Nephron (organoid): ENCODE measurements around the gene SHROOM1.

Experiments used
- H3K27ac Mint-ChIP-seq, 3 experiments: 2 replicates each; pipeline ENCODE4 v1.8.0; 2020; ENCODE audit warnings: mixed read lengths in 3 of 3, mild to moderate bottlenecking in 2 of 3, moderate library complexity in 1 of 3
- H3K27me3 Mint-ChIP-seq: 2 replicates; pipeline ENCODE4 v1.8.0; 2021; ENCODE audit warnings: low read depth, mild to moderate bottlenecking, moderate library complexity, mixed read lengths
- H3K36me3 Mint-ChIP-seq: 2 replicates; pipeline ENCODE4 v1.8.0; 2020; ENCODE audit warnings: low read depth, mixed read lengths
- H3K4me1 Mint-ChIP-seq: 2 replicates; pipeline ENCODE4 v1.8.0; 2020; ENCODE audit warnings: mixed read lengths
- H3K4me3 Mint-ChIP-seq, 3 experiments: 2 replicates each; pipeline ENCODE4 v1.8.0; 2020; ENCODE audit warnings: mild to moderate bottlenecking in 3 of 3, mixed read lengths in 3 of 3, moderate library complexity in 2 of 3
- H3K9me3 Mint-ChIP-seq: 2 replicates; pipeline ENCODE4 v1.8.0; 2020; ENCODE audit warnings: mixed read lengths
- CTCF ChIP-seq, 3 experiments: fragments of 200-600 bp; sonication (generic); IDR thresholded peaks; one replicate each; pipeline ENCODE4 v1.5.0; 2021; ENCODE audit warnings: antibody characterized with exemption in 3 of 3; ENCODE audit not compliant: unreplicated experiment in 3 of 3

Gene SHROOM1

GRCh38 chr5:132830436-132831094 is at the start of gene SHROOM1:
TSS of gene SHROOM1 (minus strand) at chr5:132830647. CDS start at chr5:132826140, 4,507 bp downstream.
- Mint-ChIP-seq H3K4me1 (no peaks in the 10 kb centered on the region), H3K27me3 (peaks cover 70% of the 10 kb centered on the region), H3K4me3 (peak within 1 kb of the TSS; percentile 89 to 93 (median 91)), H3K27ac (peak within 1 kb of the TSS in 2 of 3 experiments; percentile 53 to 78), H3K36me3 (no peaks in the 10 kb centered on the region), H3K9me3 (no peaks in the 10 kb centered on the region)
- TF ChIP-seq CTCF (IDR thresholded peaks at IDR 0.05; ENCODE audit: unreplicated experiment in 3 of 3): no peak

- no peak overlapping the region for H3K4me3 Mint-ChIP-seq
- TF ChIP-seq CTCF (IDR thresholded peaks at IDR 0.05; ENCODE audit: unreplicated experiment in 3 of 3): no peak
- H3K27ac Mint-ChIP-seq: peak overlapping the region; percentile 44 to 74 (median 50)
- peaks cover 28% of the 10 kb centered on the region for H3K4me1 Mint-ChIP-seq
- H3K36me3 Mint-ChIP-seq: peaks cover 67% of the 10 kb centered on the region
- no peaks in the 10 kb centered on the region for H3K27me3 Mint-ChIP-seq
- no peaks in the 10 kb centered on the region for H3K9me3 Mint-ChIP-seq
These were observed 47.5 kb upstream of the SHROOM1 start for GRCh38 chr5:132877938-132878337.

GRCh38 chr5:132877466-132877865 is 47.0 kb upstream of the SHROOM1 start:
- no peak for TF ChIP-seq CTCF (IDR thresholded peaks at IDR 0.05; ENCODE audit: unreplicated experiment in 3 of 3)
- Mint-ChIP-seq H3K4me1 (peaks cover 33% of the 10 kb centered on the region), H3K4me3 (no peak overlapping the region), H3K36me3 (peaks cover 68% of the 10 kb centered on the region), H3K9me3 (no peaks in the 10 kb centered on the region), H3K27ac (peak overlapping the region; percentile 44 to 74 (median 50)), H3K27me3 (no peaks in the 10 kb centered on the region)

- no peaks in the 10 kb centered on the region for H3K27me3 Mint-ChIP-seq
- H3K27ac Mint-ChIP-seq: peak overlapping the region in 2 of 3 experiments; percentile 31 to 77
- no peak overlapping the region for H3K4me3 Mint-ChIP-seq
- H3K36me3 Mint-ChIP-seq: peaks cover 65% of the 10 kb centered on the region
- TF ChIP-seq CTCF (IDR thresholded peaks at IDR 0.05; ENCODE audit: unreplicated experiment in 3 of 3): no peak
- no peaks in the 10 kb centered on the region for H3K9me3 Mint-ChIP-seq
- H3K4me1 Mint-ChIP-seq: peaks cover 38% of the 10 kb centered on the region
These were observed 45.7 kb upstream of the SHROOM1 start for GRCh38 chr5:132876020-132876759.

- no peaks in the 10 kb centered on the region for H3K9me3 Mint-ChIP-seq
- H3K27me3 Mint-ChIP-seq: no peaks in the 10 kb centered on the region
- peaks cover 60% of the 10 kb centered on the region for H3K36me3 Mint-ChIP-seq
- TF ChIP-seq CTCF (IDR thresholded peaks at IDR 0.05; ENCODE audit: unreplicated experiment in 3 of 3): no peak
- H3K27ac Mint-ChIP-seq: peak overlapping the region in 2 of 3 experiments; percentile 29 to 70
- H3K4me1 Mint-ChIP-seq: peaks cover 51% of the 10 kb centered on the region
- H3K4me3 Mint-ChIP-seq: no peak overlapping the region
These were observed 43.5 kb upstream of the SHROOM1 start for GRCh38 chr5:132873930-132874271.
